Fibroblast of skin of right quadriceps (primary cell): ENCODE measurements around the gene OR3A3.
"Not testable (repeated sequence)": the region's sequence is repeated elsewhere in the genome, so short reads cannot be mapped to it uniquely, and the experiment has no call there.

Experiments
- DNase-seq: peaks from one replicate; pipeline ENCODE4 v3.0.0-alpha.2; 2013

OR3A3 gene

GRCh38 chr17:3411070-3411469 is at the start of gene OR3A3:
TSS of gene OR3A3 (plus strand) at chr17:3411370.
- no peak for DNase-seq

GRCh38 chr17:3371167-3371566 is 40.0 kb upstream of the OR3A3 start:
- not testable (repeated sequence) for DNase-seq

GRCh38 chr17:3378321-3378720 is 32.8 kb upstream of the OR3A3 start:
- DNase-seq, result no peak

GRCh38 chr17:3381957-3382356 is 29.2 kb upstream of the OR3A3 start:
- DNase-seq, result no peak

GRCh38 chr17:3385869-3386816 is 25.0 kb upstream of the OR3A3 start, which contains the start of gene OR3A2:
TSS of gene OR3A2 (minus strand) at chr17:3386308.
- DNase-seq, result peak; percentile 11

- no peak for DNase-seq
These were observed 21.4 kb upstream of the OR3A3 start for GRCh38 chr17:3389791-3390190.

GRCh38 chr17:3397801-3398200 is 13.4 kb upstream of the OR3A3 start:
- DNase-seq, result not testable (repeated sequence)

- no peak for DNase-seq
These were observed 12.9 kb upstream of the OR3A3 start, which contains the start of gene OR1E1 for GRCh38 chr17:3398310-3398709. TSS of gene OR1E1 (minus strand) at chr17:3398410. CDS start at chr17:3398410, 0 bp downstream.

GRCh38 chr17:3400055-3400454 is 11.1 kb upstream of the OR3A3 start:
- no peak for DNase-seq

- no peak for DNase-seq
These were observed 9.4 kb upstream of the OR3A3 start for GRCh38 chr17:3401786-3402185.

GRCh38 chr17:3403856-3404255 is 7.3 kb upstream of the OR3A3 start:
- DNase-seq, result not testable (repeated sequence)

GRCh38 chr17:3412216-3412615 is 1.0 kb downstream of the OR3A3 start:
- DNase-seq, result not testable (repeated sequence)

- DNase-seq, result no peak
These were observed 4.4 kb downstream of the OR3A3 start for GRCh38 chr17:3415610-3416009.

GRCh38 chr17:3418222-3418621 is 7.1 kb downstream of the OR3A3 start:
- DNase-seq, result no peak

GRCh38 chr17:3433215-3433614 is 22.0 kb downstream of the OR3A3 start:
- DNase-seq, result not testable (repeated sequence)

GRCh38 chr17:3433741-3434140 is 22.6 kb downstream of the OR3A3 start, which contains the start of gene OR1E2:
TSS of gene OR1E2 (minus strand) at chr17:3433841. CDS start at chr17:3433841, 0 bp downstream.
- DNase-seq, result no peak

GRCh38 chr17:3438368-3438767 is 27.2 kb downstream of the OR3A3 start:
- DNase-seq, result no peak

GRCh38 chr17:3440451-3440850 is 29.3 kb downstream of the OR3A3 start:
- DNase-seq, result no peak

- DNase-seq, result no peak
These were observed 36.5 kb downstream of the OR3A3 start for GRCh38 chr17:3447625-3448024.

GRCh38 chr17:3448059-3448665 is 37.0 kb downstream of the OR3A3 start:
- DNase-seq, result no peak

- not testable (repeated sequence) for DNase-seq
These were observed 55.2 kb downstream of the OR3A3 start for GRCh38 chr17:3466355-3466754.

GRCh38 chr17:3469529-3469928 is 58.4 kb downstream of the OR3A3 start:
- DNase-seq, result no peak

GRCh38 chr17:3471599-3471998 is 60.4 kb downstream of the OR3A3 start, which contains the start of gene SPATA22:
TSS of gene SPATA22 (minus strand) at chr17:3471819. CDS start at chr17:3469325, 2,494 bp downstream.
- no peak for DNase-seq

GRCh38 chr17:3472137-3472536 is 61.0 kb downstream of the OR3A3 start:
- no peak for DNase-seq
